ENCODE data around the gene TMEM259.

GRCh38 chr19:1068009-1069001, 47.4 kb upstream of the TMEM259 start:
- no peak for TF ChIP-seq CTCF (IDR thresholded peaks at IDR 0.05; ENCODE audit: insufficient read depth, low read length, poor library complexity, severe bottlenecking)
- no peak for TF ChIP-seq EZH2phosphoT487 (conservative IDR thresholded peaks at IDR 0.05; ENCODE audit: low read length)
